Urothelium cell line (cell line): ENCODE measurements around the gene VSIR.

ENCODE experiments used
- DNase-seq: peaks from one replicate; pipeline ENCODE4 v3.0.0; 2011; ENCODE audit warnings: low spot score, mixed read lengths
- FAIRE-seq: peaks from 2 replicates; lab custom pipeline; 2011; peaks lifted over from hg19 to GRCh38; lab: Jason Lieb, UNC

VSIR gene

GRCh38 chr10:71716426-71716825, 56.9 kb downstream of the VSIR start:
- DNase-seq, result no peak
- no peak for FAIRE-seq

- FAIRE-seq, result no peak
- no peak for DNase-seq
Measured at GRCh38 chr10:71715860-71716259, 57.5 kb downstream of the VSIR start.

DNA sequence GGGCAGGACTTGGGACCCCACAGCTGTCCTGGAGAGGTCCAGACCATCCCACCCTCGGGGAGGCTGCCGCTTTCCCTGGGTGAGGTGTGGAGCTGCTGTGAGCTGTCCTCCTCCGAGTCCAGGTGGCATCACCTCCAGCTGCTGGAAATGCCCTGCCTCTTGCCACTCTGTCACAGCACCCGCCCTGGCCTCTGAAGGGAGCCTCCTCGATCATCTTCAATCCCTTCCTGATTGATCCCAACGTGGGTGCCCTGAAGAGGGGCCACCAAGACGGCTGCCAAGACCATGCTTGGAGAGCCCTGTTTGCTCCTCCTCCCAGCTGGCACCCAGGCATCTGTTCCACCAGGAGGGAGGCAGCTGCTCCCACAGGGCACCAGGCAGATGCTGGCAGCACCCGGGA, 58.3 kb downstream of the VSIR start:
- no peak for FAIRE-seq
- no peak for DNase-seq

DNA sequence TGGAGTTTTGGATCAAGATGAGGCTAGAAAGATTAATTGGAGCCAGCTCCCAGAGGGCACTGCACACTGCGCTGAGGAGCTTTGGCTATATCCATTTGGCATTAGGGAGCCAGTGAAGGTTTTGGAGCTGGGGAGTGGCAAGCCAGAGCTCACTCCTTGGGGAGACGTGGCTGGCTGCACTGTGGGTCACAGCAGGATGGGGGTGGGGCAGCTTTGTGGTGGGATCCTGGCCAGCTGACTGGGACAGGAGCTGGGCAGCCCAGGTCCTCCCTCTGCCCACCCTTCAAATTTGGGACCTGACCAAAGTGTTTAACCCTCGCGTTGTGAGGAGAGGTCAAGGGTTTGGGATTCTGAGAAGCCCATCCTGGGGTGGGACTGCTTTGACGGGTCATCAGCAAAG, 58.7 kb downstream of the VSIR start:
- no peak for FAIRE-seq
- no peak for DNase-seq

DNA sequence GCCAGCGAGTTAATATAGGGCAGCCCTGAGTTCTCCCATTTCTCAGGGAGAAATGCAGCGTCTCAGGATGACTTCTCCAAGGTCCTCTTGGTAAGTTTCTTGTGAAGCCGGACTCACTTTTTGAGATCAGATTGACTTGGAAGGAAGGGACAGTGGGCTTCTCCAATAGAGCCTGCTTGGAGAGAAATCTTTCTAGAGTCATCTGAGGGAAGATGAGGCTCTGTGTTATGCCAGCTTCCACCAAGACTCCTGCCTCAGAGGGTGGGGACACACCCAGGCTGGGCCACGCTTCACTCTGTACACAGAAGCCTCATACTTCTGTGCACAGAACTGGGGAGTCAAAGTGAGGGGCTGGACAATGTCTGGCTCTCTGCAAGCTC, 59.3 kb downstream of the VSIR start:
- FAIRE-seq, result no peak
- DNase-seq, result no peak

DNA sequence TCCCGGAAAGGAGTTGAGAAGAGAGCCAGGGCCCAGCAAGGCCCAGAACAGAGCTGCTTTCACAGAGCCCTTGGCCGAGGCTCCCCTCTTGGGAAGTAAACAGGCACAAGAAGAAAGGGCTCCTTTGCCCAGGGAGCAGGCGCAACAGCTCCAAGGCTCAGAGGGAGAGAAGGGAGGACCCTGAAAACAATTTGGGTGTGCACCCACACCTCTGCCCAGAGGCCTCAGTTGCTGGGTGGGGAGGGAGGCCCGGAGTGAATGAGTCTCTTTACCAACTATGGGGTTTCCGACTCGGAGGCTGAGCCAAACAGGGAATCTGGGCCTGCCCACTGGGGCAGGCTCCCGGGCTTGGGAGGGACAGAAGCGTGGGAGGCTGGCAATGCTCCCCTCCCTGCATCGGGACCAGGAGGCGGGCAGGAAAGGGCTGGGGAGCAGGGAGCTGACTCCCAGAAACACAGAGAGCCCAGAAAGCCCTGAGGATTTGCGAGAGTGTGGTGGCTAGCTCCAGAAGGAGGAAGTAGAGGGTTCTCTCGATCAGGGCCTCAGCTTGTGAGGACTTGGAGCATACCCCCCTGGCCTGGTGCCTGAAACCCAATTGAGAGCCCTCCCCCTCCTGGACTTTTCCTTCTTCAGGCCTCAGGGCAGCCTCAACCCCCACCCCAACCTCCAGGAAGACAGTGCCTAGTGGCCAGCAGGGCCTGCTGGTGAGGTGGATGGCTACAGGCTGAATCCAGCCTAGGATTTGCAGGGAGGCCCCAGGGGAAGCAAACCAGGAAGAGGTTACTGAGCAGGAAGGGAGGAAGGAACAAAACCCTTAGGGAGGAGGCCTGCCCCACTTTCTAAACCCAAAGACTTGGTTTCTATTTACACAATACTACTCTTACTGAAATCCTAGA, 59.9 kb downstream of the VSIR start:
- peak; percentile 39 for DNase-seq
- no peak for FAIRE-seq

DNA sequence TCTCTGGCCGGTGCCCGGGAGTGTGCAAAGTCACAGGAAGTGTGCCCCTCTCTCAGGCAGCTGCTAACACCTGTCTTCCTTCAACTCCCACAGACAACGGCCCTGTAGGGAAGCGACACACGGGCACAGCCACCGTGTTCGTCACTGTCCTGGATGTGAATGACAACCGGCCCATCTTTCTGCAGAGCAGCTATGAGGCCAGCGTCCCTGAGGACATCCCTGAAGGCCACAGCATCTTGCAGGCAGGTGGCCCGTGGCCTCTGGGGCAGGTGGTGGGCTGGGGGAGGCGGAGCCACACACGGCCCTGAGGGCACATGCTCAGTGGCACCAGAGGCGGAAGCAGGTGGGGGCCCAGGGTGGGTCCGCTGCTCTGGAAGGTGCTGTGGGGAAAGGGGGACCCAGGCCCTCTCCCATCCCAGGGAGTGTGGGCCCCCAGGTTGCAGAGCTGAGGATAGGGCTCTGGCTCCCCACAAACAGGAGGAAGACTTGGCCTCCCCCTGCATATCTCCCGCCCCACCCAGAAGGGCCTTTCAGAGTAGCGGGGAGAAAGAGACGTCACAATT, 60.7 kb downstream of the VSIR start:
- FAIRE-seq, result peak; percentile 9

GRCh38 chr10:71712170-71712569, 61.1 kb downstream of the VSIR start:
- DNase-seq (no peak), FAIRE-seq (no peak)

More for the DNA sequence above, 60.7 kb downstream of the VSIR start:
- no peak for DNase-seq

GRCh38 chr10:71711052-71711623, 62.2 kb downstream of the VSIR start:
- FAIRE-seq, result no peak
- no peak for DNase-seq

- DNase-seq (no peak), FAIRE-seq (no peak)
Measured at GRCh38 chr10:71710519-71710918, 62.8 kb downstream of the VSIR start.

GRCh38 chr10:71708897-71709882, 64.1 kb downstream of the VSIR start:
- DNase-seq (no peak), FAIRE-seq (no peak)

DNA sequence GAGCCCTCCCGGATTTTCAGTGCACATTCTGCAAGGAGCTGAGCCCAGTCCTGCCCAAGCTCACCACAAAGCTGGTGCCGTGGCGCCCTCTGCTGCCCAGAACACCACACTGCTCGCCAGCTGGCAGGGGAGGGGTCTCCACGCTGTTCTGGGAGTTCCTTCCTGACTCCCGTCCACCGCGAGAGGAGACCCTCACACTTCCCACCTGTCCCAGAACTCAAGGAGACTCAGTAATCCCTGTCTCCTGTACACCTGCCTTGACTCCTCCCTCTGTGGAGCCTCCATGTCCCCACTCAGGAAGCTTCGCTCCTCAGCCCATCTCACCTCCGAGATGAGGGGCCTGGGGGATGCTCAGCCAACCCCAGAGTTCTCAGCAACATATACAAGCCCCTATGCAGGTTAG, 65.0 kb downstream of the VSIR start:
- FAIRE-seq (peak; percentile 91), DNase-seq (peak; percentile 76)

DNA sequence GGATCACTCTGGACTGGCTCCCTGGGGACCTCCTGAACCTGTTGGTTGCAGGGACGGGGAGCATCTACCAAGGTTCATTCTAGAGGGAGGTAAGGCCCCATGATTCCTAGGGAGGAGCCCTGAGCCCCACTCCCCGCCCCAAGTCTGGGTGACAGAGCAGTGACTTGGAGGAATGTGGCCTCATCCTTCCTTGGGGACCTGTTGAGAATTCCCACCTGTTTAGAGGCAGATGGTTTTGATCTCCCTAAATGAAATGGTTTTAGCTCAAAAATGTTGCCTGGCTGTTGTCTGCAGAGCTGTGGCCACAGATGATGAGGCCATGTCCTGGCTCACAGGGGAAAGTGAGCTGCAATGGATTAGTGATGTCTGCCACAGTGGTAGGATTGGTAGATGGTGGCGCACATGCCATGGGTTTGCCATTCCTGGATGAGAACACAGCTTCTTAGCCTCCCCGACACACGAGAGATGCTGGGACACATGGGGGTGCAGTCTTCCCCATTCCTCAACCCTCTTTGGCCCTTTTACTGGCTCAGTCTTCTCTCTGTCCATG, 66.0 kb downstream of the VSIR start:
- DNase-seq (no peak), FAIRE-seq (no peak)

- DNase-seq, result no peak
- FAIRE-seq, result no peak
Measured at GRCh38 chr10:71706216-71707121, 66.9 kb downstream of the VSIR start.

- FAIRE-seq, result no peak
- no peak for DNase-seq
Measured at GRCh38 chr10:71705582-71705981, 67.7 kb downstream of the VSIR start.

GRCh38 chr10:71704816-71705215, 68.5 kb downstream of the VSIR start:
- no peak for DNase-seq
- peak; percentile 68 for FAIRE-seq

DNA sequence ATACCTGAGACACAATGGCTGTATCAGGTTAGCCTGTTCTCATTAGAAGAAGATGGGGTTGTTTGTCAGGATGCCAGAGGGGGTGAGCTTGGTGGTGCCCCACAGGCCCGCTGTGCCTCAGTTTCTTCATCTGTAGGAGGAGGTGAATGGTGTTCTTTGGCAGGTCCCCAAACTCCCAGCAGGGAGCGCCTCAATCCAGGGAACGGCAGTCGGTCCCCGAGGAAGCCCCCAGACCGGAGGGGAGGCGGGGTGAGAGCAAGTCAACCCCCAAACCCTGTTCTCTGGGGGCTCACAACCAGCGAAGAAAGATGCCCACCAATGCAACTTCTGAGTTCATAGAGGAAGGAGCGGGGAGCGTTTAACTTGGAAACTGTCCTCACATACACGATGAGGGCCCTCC, 69.7 kb downstream of the VSIR start:
- no peak for DNase-seq
- no peak for FAIRE-seq

GRCh38 chr10:71701496-71702132, 71.7 kb downstream of the VSIR start:
- no peak for FAIRE-seq
- DNase-seq, result no peak

- DNase-seq (no peak), FAIRE-seq (no peak)
Measured at GRCh38 chr10:71700731-71701368, 72.5 kb downstream of the VSIR start.
